PC-3 (cell line): Measurements from ENCODE around the gene ALKBH8. TPM values are rescaled to one million over a fixed set of nuclear protein-coding genes. Genes with fewer than 3 reads are reported as not detected.

ENCODE experiments used
- ATAC-seq: fragments of 200-7000 bp; cut with Tn5 transposase; 2 replicates; pipeline ENCODE4 v1.9.1; 2020; ENCODE audit warnings: mild to moderate bottlenecking, moderate library complexity
- BruUV-seq: library from RNA; stranded (reverse); fragments of 400-500 nt; replicated peaks from 2 replicates; lab custom pipeline; 2021; lab: Mats Ljungman, UMichigan
- CTCF ChIA-PET: fragments of 300-600 bp; sonication (Branson Sonifier 250); formaldehyde crosslinking; loops from one replicate; lab custom pipeline; 2022; ENCODE audit warnings: antibody characterized with exemption; lab: Charles Lee
- POLR2A ChIA-PET: fragments of 300-600 bp; sonication (Branson Sonifier 250); formaldehyde crosslinking; loops from one replicate; lab custom pipeline; 2022; ENCODE audit warnings: antibody characterized with exemption; ENCODE audit not compliant: unreplicated experiment; lab: Charles Lee
- DNase-seq: peaks from one replicate; pipeline ENCODE4 v3.0.0-alpha.2; 2015
- H2AFZ ChIP-seq: fragments of 300-600 bp; sonication (generic); 2 replicates; pipeline ENCODE4 v1.6.0; 2016; ENCODE audit warnings: antibody characterized with exemption, low read length
- H3F3A ChIP-seq: fragments of 300-600 bp; sonication (generic); one replicate; pipeline ENCODE4 v1.6.0; 2017; ENCODE audit warnings: antibody characterized with exemption, low read length, control low read depth, mild to moderate bottlenecking; ENCODE audit not compliant: unreplicated experiment
- H3K27ac ChIP-seq: fragments of 300-600 bp; sonication (generic); 2 replicates; pipeline ENCODE4 v1.5.1; 2016; ENCODE audit warnings: mild to moderate bottlenecking, low read length
- H3K27me3 ChIP-seq: fragments of 300-600 bp; sonication (generic); 2 replicates; pipeline ENCODE4 v1.6.1; 2016; ENCODE audit warnings: low read length, mixed read lengths
- H3K36me3 ChIP-seq: fragments of 300-600 bp; sonication (generic); 2 replicates; pipeline ENCODE4 v1.6.1; 2016; ENCODE audit warnings: low read depth, mixed run types, low read length, mixed read lengths
- H3K4me1 ChIP-seq: fragments of 300-600 bp; sonication (generic); 2 replicates; pipeline ENCODE4 v1.5.1; 2016; ENCODE audit warnings: low read length; ENCODE audit not compliant: insufficient read depth
- H3K4me2 ChIP-seq: fragments of 300-600 bp; sonication (generic); 2 replicates; pipeline ENCODE4 v1.6.0; 2016; ENCODE audit warnings: low read length
- H3K4me3 ChIP-seq: fragments of 300-600 bp; sonication (generic); 2 replicates; pipeline ENCODE4 v1.5.1; 2016; ENCODE audit warnings: mild to moderate bottlenecking, low read length, mixed read lengths
- H3K79me2 ChIP-seq: fragments of 300-600 bp; sonication (generic); 2 replicates; pipeline ENCODE4 v1.6.1; 2017; ENCODE audit warnings: low read length, mixed read lengths
- H3K9ac ChIP-seq: fragments of 300-600 bp; sonication (generic); 2 replicates; pipeline ENCODE4 v1.6.0; 2016; ENCODE audit warnings: mild to moderate bottlenecking, low read length
- H3K9me2 ChIP-seq: fragments of 300-600 bp; sonication (generic); replicated peaks from 2 replicates; pipeline ENCODE4 v1.6.1; 2016; ENCODE audit warnings: mixed run types, low read length, mixed read lengths
- H3K9me3 ChIP-seq: fragments of 300-600 bp; sonication (generic); 2 replicates; pipeline ENCODE4 v1.6.1; 2016; ENCODE audit warnings: low read length, mixed read lengths
- H4K20me1 ChIP-seq: fragments of 300-600 bp; sonication (generic); 2 replicates; pipeline ENCODE4 v1.6.1; 2016; ENCODE audit warnings: low read length, mixed read lengths
- CTCF ChIP-seq: fragments of 300-600 bp; sonication (generic); conservative IDR thresholded peaks from 2 replicates; pipeline ENCODE4 v1.5.1; 2017; ENCODE audit warnings: antibody characterized with exemption, low read depth, mild to moderate bottlenecking, low read length
- EZH2 ChIP-seq: fragments of 300-600 bp; sonication (generic); IDR thresholded peaks from one replicate; pipeline ENCODE4 v1.6.1; 2017; ENCODE audit warnings: antibody characterized with exemption, mild to moderate bottlenecking, low read length; ENCODE audit not compliant: unreplicated experiment
- EZH2phosphoT487 ChIP-seq: fragments of 300-600 bp; sonication (generic); IDR thresholded peaks from 2 replicates; pipeline ENCODE4 v1.6.1; 2018; ENCODE audit warnings: mild to moderate bottlenecking, antibody characterized with exemption, low read length, borderline replicate concordance
- intact Hi-C: fragments of 100-400 bp; cut with micrococcal nuclease; formaldehyde crosslinking; loops from 2 replicates; pipeline ENCODE4 v1.9.0; 2023
- total RNA-seq: library from RNA; depleted of rRNA; stranded (reverse); fragments of >200 nt; gene quantifications from 2 replicates; pipeline ENCODE4 v1.2.3, GENCODE V29; 2014; rRNA removed

Gene ALKBH8
- total RNA-seq, 1 experiment from 2014 or later, result 14.3 TPM

- H3K27ac ChIP-seq, result no peak overlapping the region
- no peak for ATAC-seq
- no peak overlapping the region for H2AFZ ChIP-seq
- no peak for TF ChIP-seq EZH2
- TF ChIP-seq CTCF, result no peak
- TF ChIP-seq EZH2phosphoT487, result no peak
- CTCF ChIA-PET, result no interaction called here
- H3K36me3 ChIP-seq, result peaks cover 15% of the 10 kb centered on the region; the same call in 1 of the 2 replicates
- no peaks in the 10 kb centered on the region for H3K9me3 ChIP-seq
- H3K4me3 ChIP-seq, result no peak overlapping the region
- no peak overlapping the region for H3K9ac ChIP-seq
- no peaks in the 10 kb centered on the region for H3K9me2 ChIP-seq
- no peak overlapping the region for H3K4me2 ChIP-seq
- BruUV-seq, result no TSS peak
- POLR2A ChIA-PET, result no interaction called here
- peaks cover 33% of the 10 kb centered on the region for H3K79me2 ChIP-seq
- H4K20me1 ChIP-seq, result no peaks in the 10 kb centered on the region
- H3K4me1 ChIP-seq, result peaks cover 14% of the 10 kb centered on the region
- no peak for DNase-seq
- no peaks in the 10 kb centered on the region for H3K27me3 ChIP-seq
- intact Hi-C loops, result no loop called here
- H3F3A ChIP-seq, result no peaks in the 10 kb centered on the region
Measured at GRCh38 chr11:107453594-107454286, 111.8 kb downstream of the ALKBH8 start.

Other genes starting within 250 kb of the ALKBH8 start
- gene CWF19L2, start 107.9 kb downstream of the ALKBH8 start, total RNA-seq, result 8.6 and 13.0 TPM in 2 replicates
- gene ELMOD1, start 25.4 kb upstream of the ALKBH8 start, total RNA-seq, result not detected in 2 replicates
- gene SLN, start 146.3 kb upstream of the ALKBH8 start, total RNA-seq, result 0.40 TPM in 1 of 2 replicates, not detected in the other